Testis (tissue), 2 donors: Measurements from ENCODE around the gene ACAD11.

Source experiments
- CTCF ChIP-seq, 3 experiments: fragments of 450-650 bp in 2 of 3; fragments of 200-600 bp in 1 of 3; sonication (generic) in 1 of 3; IDR thresholded peaks; one replicate each; pipeline ENCODE4 v1.5.1; 2016 to 2019; ENCODE audit warnings: antibody characterized with exemption in 3 of 3, mild to moderate bottlenecking in 2 of 3, moderate library complexity in 1 of 3
- POLR2A ChIP-seq: fragments of 450-650 bp; IDR thresholded peaks from one replicate; pipeline ENCODE4 v1.6.1; 2017; ENCODE audit warnings: antibody characterized with exemption, mild to moderate bottlenecking, moderate library complexity

GRCh38 chr3:132593241-132593946 is 66.2 kb downstream of the ACAD11 start:
- TF ChIP-seq POLR2A (no peak), CTCF (IDR thresholded peaks at IDR 0.05) (no peak)
